HG02840 (cell line): ENCODE measurements around the gene AVPR1A.

ENCODE experiments used
- ATAC-seq: cut with Tn5 transposase; IDR thresholded peaks from one replicate; pipeline ENCODE4 v1.9.1; 2021; ENCODE audit warnings: mild to moderate bottlenecking, moderate library complexity, moderate number of reproducible peaks; ENCODE audit not compliant: unreplicated experiment, low FRiP score

Gene AVPR1A

DNA sequence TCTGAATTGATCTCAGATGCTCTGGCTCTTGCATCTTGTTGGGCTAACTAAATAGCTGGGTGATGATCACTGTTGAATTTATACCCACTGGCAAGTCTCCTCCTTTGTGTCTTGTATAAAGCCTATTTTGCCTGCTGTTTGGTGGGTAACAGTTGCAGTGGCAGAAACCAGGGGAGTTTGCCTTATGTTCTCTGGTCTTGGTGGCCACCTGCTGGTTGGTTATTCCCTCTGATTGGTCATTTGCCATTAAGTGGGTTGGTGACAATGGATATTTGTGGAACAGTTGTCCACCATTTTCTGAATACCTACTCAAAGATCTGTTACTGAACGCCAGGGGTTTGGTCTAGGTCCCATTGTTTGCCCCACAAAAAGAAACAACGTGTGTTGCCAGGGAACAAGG, 52.1 kb downstream of the AVPR1A start:
- no peak for ATAC-seq

DNA sequence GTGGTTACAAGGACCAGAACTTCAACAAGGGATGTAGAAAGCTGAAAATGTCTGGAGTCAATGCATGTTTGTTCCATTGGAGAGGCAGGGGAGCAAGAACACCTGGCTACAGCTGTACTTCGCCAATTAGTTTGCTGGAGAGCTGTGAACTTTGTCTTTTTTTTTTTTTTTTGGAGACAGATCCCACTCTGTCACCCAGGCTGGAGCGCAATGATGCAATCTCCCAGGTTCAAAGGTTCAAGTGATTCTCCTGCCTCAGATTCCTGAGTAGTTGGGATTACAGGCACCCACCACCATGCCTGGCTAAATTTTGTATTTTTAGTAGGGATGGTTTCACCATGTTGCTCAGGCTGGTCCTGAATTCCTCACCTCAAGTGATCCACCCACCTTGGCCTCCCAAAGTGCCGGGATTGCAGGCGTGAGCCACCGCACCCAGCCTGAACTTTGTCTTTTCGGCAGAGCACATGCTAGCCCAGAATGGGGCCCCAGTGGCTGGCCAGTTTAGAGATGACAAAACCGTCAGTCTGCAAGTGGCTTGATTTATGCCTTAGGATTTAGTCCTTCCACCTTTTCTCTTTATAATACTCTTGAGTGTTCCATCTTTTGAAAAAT, 55.5 kb downstream of the AVPR1A start:
- ATAC-seq = no peak

DNA sequence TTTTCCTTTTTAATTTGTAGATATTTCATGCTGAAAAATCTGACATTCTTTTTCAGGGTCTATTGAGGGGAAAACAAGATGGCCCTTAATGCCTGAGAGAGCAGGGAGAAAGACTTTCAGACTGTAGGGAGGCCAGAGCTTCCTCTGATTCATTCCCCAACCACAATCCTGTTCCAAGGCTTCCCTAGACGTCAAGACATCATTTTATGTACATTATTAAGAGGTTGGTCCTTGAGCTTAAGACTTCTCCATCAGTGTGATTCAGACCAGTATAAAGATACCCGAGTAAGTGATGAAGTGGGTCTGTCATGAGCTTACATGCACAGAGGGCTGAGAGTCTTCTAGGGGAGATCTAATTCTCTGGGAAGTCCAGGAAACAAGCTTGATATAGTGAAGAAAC, 57.3 kb downstream of the AVPR1A start:
- no peak for ATAC-seq

DNA sequence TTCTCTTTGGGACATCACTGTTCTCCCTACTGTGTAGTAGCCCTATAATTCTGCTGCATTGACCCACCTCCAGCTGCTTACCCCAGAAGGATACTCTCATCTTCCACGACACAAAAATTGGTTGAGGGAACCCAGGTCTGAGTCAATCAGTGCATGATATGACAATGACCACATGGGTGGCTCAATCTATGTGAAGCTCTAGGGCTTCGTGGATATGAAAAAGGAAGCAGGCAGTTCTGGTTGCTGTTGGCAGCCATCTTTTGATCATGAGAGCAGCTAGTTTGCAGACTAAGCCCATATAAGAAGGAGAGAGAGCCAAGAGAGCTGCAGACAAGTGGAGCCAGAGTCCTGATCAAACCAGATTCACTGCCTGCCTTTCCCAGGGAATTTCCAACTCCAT, 57.9 kb downstream of the AVPR1A start:
- ATAC-seq = no peak
